ENCODE data around the gene COL5A3.
"Not testable (repeated sequence)": the region's sequence is repeated elsewhere in the genome, so short reads cannot be mapped to it uniquely, and the experiment has no call there.

COL5A3 gene

GRCh38 chr19:9968820-9969687, 41.2 kb downstream of the COL5A3 start:
- DNase-seq, result no peak

- no peak for DNase-seq
These were observed 43.0 kb downstream of the COL5A3 start for GRCh38 chr19:9967326-9967725.

- no peak for DNase-seq
These were observed 43.9 kb downstream of the COL5A3 start for GRCh38 chr19:9966448-9966847.

GRCh38 chr19:9966024-9966423, 44.3 kb downstream of the COL5A3 start:
- DNase-seq, result no peak

- no peak for DNase-seq
These were observed 47.5 kb downstream of the COL5A3 start for GRCh38 chr19:9962623-9963290.

GRCh38 chr19:9961103-9961502, 49.2 kb downstream of the COL5A3 start:
- DNase-seq, result no peak

GRCh38 chr19:9958379-9958821, 51.9 kb downstream of the COL5A3 start:
- DNase-seq, result no peak

- DNase-seq, result no peak
These were observed 53.3 kb downstream of the COL5A3 start for GRCh38 chr19:9956956-9957355.

- DNase-seq, result no peak
These were observed 56.3 kb downstream of the COL5A3 start for GRCh38 chr19:9953802-9954542.

- no peak for DNase-seq
These were observed 58.0 kb downstream of the COL5A3 start for GRCh38 chr19:9952276-9952675.

GRCh38 chr19:9947441-9947840, 62.9 kb downstream of the COL5A3 start:
- no peak for DNase-seq

GRCh38 chr19:9946528-9947125, 63.7 kb downstream of the COL5A3 start:
- DNase-seq, result not testable (repeated sequence)

- DNase-seq, result no peak
These were observed 64.9 kb downstream of the COL5A3 start for GRCh38 chr19:9945319-9945966.

GRCh38 chr19:9943744-9944143, 66.6 kb downstream of the COL5A3 start:
- DNase-seq, result no peak

GRCh38 chr19:9941671-9942070, 68.6 kb downstream of the COL5A3 start:
- no peak for DNase-seq

GRCh38 chr19:9941231-9941630, 69.1 kb downstream of the COL5A3 start:
- no peak for DNase-seq

- DNase-seq, result no peak
These were observed 69.5 kb downstream of the COL5A3 start for GRCh38 chr19:9940778-9941177.

GRCh38 chr19:9939301-9939913, 70.9 kb downstream of the COL5A3 start:
- DNase-seq, result no peak

GRCh38 chr19:9937001-9937411, 73.3 kb downstream of the COL5A3 start:
- no peak for DNase-seq

GRCh38 chr19:9936326-9937000, 73.8 kb downstream of the COL5A3 start, which contains the start of gene OLFM2:
Gene OLFM2 (minus strand): TSS chr19:9936515. CDS start chr19:9936366, 149 bp downstream.
- DNase-seq, result no peak

Measured in T-helper 9 cell (primary cell).